ENCODE measurements around the gene CCNI2.

CCNI2 gene

GRCh38 chr5:132733499-132734148 is 13.6 kb upstream of the CCNI2 start:
- H2BK120ac ChIP-seq (ENCODE audit: low read depth, low read length), result no peak overlapping the region
- H3K4me1 ChIP-seq (ENCODE audit: control insufficient read depth in 2 of 2, insufficient read depth in 1 of 2, low read depth in 1 of 2, low read length in 2 of 2), result peaks cover 4 to 5% of the 10 kb centered on the region in 2 donors
- H3K4ac ChIP-seq (ENCODE audit: low read length), result no peak overlapping the region
- no peak overlapping the region for H3K14ac ChIP-seq (ENCODE audit: low read length)
- no peak overlapping the region for H3K18ac ChIP-seq (ENCODE audit: low read length)
- H3K23ac ChIP-seq (ENCODE audit: low read depth, low read length, poor library complexity), result no peak overlapping the region
- DNase-seq (ENCODE audit: low spot score), result no peak
- H3K79me1 ChIP-seq (ENCODE audit: low read depth, low read length), result no peaks in the 10 kb centered on the region
- H3K27me3 ChIP-seq (ENCODE audit: control insufficient read depth in 3 of 3, insufficient read depth in 3 of 3, low read depth in 1 of 3, low read length in 3 of 3), result no peaks in the 10 kb centered on the region
- no peak overlapping the region for H4K91ac ChIP-seq (ENCODE audit: low read depth, low read length, poor library complexity)
- H2BK12ac ChIP-seq (ENCODE audit: low read length), result no peak overlapping the region
- no peaks in the 10 kb centered on the region for H3K9me3 ChIP-seq (replicated peaks in 1 of 2; ENCODE audit: control insufficient read depth in 2 of 2, insufficient read depth in 1 of 2, low read depth in 1 of 2, low read length in 2 of 2)
- peaks cover 2 to 13% of the 10 kb centered on the region in 2 donors for H3K36me3 ChIP-seq (replicated peaks in 1 of 2; ENCODE audit: control insufficient read depth in 2 of 2, insufficient read depth in 2 of 2, low read length in 2 of 2)
- no peak overlapping the region for H2BK5ac ChIP-seq (ENCODE audit: low read length)
- no peak overlapping the region for H2AFZ ChIP-seq (ENCODE audit: low read length)
- no CpG with 5 or more reads among the region's 2 CpGs for WGBS, 2 donors (ENCODE audit: extremely low coverage in 2 of 2, insufficient read length in 2 of 2, insufficient replicate concordance in 1 of 2)
- H3K27ac ChIP-seq (replicated peaks; ENCODE audit: low read length), result no peak overlapping the region
- no peak overlapping the region for H2BK15ac ChIP-seq (ENCODE audit: low read length)
- H3K9ac ChIP-seq (ENCODE audit: low read depth, low read length, poor library complexity), result no peak overlapping the region
- H4K8ac ChIP-seq (ENCODE audit: low read depth, low read length), result no peak overlapping the region
- H3K4me2 ChIP-seq (ENCODE audit: insufficient read depth, low read length, poor library complexity, severe bottlenecking), result no peak overlapping the region
- H3K4me3 ChIP-seq (ENCODE audit: low read length in 2 of 2), result no peak overlapping the region
- H2AK5ac ChIP-seq (ENCODE audit: low read depth, low read length), result no peak overlapping the region

- Histone ChIP-seq H4K91ac (ENCODE audit: low read depth, low read length, poor library complexity) (no peak overlapping the region), H2BK120ac (ENCODE audit: low read depth, low read length) (no peak overlapping the region), H3K79me1 (ENCODE audit: low read depth, low read length) (no peaks in the 10 kb centered on the region), H3K18ac (ENCODE audit: low read length) (no peak overlapping the region), H3K36me3 (replicated peaks in 1 of 2; ENCODE audit: control insufficient read depth in 2 of 2, insufficient read depth in 2 of 2, low read length in 2 of 2) (peaks cover 0 to 13% of the 10 kb centered on the region in 2 donors), H2AK5ac (ENCODE audit: low read depth, low read length) (no peak overlapping the region), H2BK12ac (ENCODE audit: low read length) (no peak overlapping the region), H3K27ac (replicated peaks; ENCODE audit: low read length) (no peak overlapping the region), H2AFZ (ENCODE audit: low read length) (no peak overlapping the region), H4K8ac (ENCODE audit: low read depth, low read length) (no peak overlapping the region), H3K27me3 (ENCODE audit: control insufficient read depth in 3 of 3, insufficient read depth in 3 of 3, low read depth in 1 of 3, low read length in 3 of 3) (no peaks in the 10 kb centered on the region), H2BK15ac (ENCODE audit: low read length) (no peak overlapping the region), H3K4me2 (ENCODE audit: insufficient read depth, low read length, poor library complexity, severe bottlenecking) (no peak overlapping the region), H2BK5ac (ENCODE audit: low read length) (no peak overlapping the region), H3K23ac (ENCODE audit: low read depth, low read length, poor library complexity) (no peak overlapping the region), H3K9me3 (replicated peaks in 1 of 2; ENCODE audit: control insufficient read depth in 2 of 2, insufficient read depth in 1 of 2, low read depth in 1 of 2, low read length in 2 of 2) (no peaks in the 10 kb centered on the region), H3K9ac (ENCODE audit: low read depth, low read length, poor library complexity) (no peak overlapping the region), H3K14ac (ENCODE audit: low read length) (no peak overlapping the region), H3K4me3 (ENCODE audit: low read length in 2 of 2) (no peak overlapping the region), H3K4me1 (ENCODE audit: control insufficient read depth in 2 of 2, insufficient read depth in 1 of 2, low read depth in 1 of 2, low read length in 2 of 2) (peaks cover 4 to 5% of the 10 kb centered on the region in 2 donors), H3K4ac (ENCODE audit: low read length) (no peak overlapping the region)
- no CpG with 5 or more reads among the region's 2 CpGs for WGBS, 2 donors (ENCODE audit: extremely low coverage in 2 of 2, insufficient read length in 2 of 2, insufficient replicate concordance in 1 of 2)
- no peak for DNase-seq (ENCODE audit: low spot score)
These were observed 12.5 kb upstream of the CCNI2 start for GRCh38 chr5:132734687-132735086.

- Histone ChIP-seq H3K36me3 (replicated peaks in 1 of 2; ENCODE audit: control insufficient read depth in 2 of 2, insufficient read depth in 2 of 2, low read length in 2 of 2) (peaks cover 0 to 13% of the 10 kb centered on the region in 2 donors), H3K27me3 (ENCODE audit: control insufficient read depth in 3 of 3, insufficient read depth in 3 of 3, low read depth in 1 of 3, low read length in 3 of 3) (no peaks in the 10 kb centered on the region), H3K9ac (ENCODE audit: low read depth, low read length, poor library complexity) (peak within 1 kb of the TSS; percentile 92), H4K8ac (ENCODE audit: low read depth, low read length) (no peak within 1 kb of the TSS), H3K14ac (ENCODE audit: low read length) (peak within 1 kb of the TSS; percentile 95), H2BK5ac (ENCODE audit: low read length) (peak within 1 kb of the TSS; percentile 90), H2BK12ac (ENCODE audit: low read length) (no peak within 1 kb of the TSS), H3K4me3 (ENCODE audit: low read length in 2 of 2) (peak within 1 kb of the TSS; percentile 78 to 99), H3K4me2 (ENCODE audit: insufficient read depth, low read length, poor library complexity, severe bottlenecking) (peak within 1 kb of the TSS; percentile 95), H3K79me1 (ENCODE audit: low read depth, low read length) (no peaks in the 10 kb centered on the region), H3K4me1 (ENCODE audit: control insufficient read depth in 2 of 2, insufficient read depth in 1 of 2, low read depth in 1 of 2, low read length in 2 of 2) (peaks cover 4 to 5% of the 10 kb centered on the region in 2 donors), H3K18ac (ENCODE audit: low read length) (peak within 1 kb of the TSS; percentile 98), H4K91ac (ENCODE audit: low read depth, low read length, poor library complexity) (no peak within 1 kb of the TSS), H2BK120ac (ENCODE audit: low read depth, low read length) (no peak within 1 kb of the TSS), H3K9me3 (replicated peaks in 1 of 2; ENCODE audit: control insufficient read depth in 2 of 2, insufficient read depth in 1 of 2, low read depth in 1 of 2, low read length in 2 of 2) (no peaks in the 10 kb centered on the region), H3K4ac (ENCODE audit: low read length) (no peak within 1 kb of the TSS), H3K23ac (ENCODE audit: low read depth, low read length, poor library complexity) (peak within 1 kb of the TSS; percentile 86), H2AK5ac (ENCODE audit: low read depth, low read length) (peak within 1 kb of the TSS; percentile 86), H2BK15ac (ENCODE audit: low read length) (no peak within 1 kb of the TSS), H2AFZ (ENCODE audit: low read length) (peak within 1 kb of the TSS; percentile 100), H3K27ac (replicated peaks; ENCODE audit: low read length) (peak within 1 kb of the TSS; percentile 82)
- DNase-seq (ENCODE audit: low spot score), result peak; percentile 96
- WGBS, 2 donors (ENCODE audit: extremely low coverage in 2 of 2, insufficient read length in 2 of 2, insufficient replicate concordance in 1 of 2), result no CpG with 5 or more reads among the region's 81 CpGs
These were observed 10.1 kb upstream of the CCNI2 start, which contains the start of gene KIF3A for GRCh38 chr5:132736853-132737833. TSS of gene KIF3A (minus strand) at chr5:132737546. CDS start at chr5:132737419, 127 bp downstream.
